Smooth muscle cell (in vitro differentiated cells): ENCODE results near the gene CRYM. TPM values are rescaled to one million over a fixed set of nuclear protein-coding genes. Genes with fewer than 3 reads are reported as not detected.

Source experiments
- DNase-seq: peaks from one replicate; lab custom pipeline; 2025; ENCODE audit not compliant: unreplicated experiment; lab: John Stamatoyannopoulos, UW
- H2AFZ ChIP-seq: fragments of 200-600 bp; sonication (generic); 2 replicates; pipeline ENCODE4 v1.6.0; 2016; ENCODE audit warnings: antibody characterized with exemption, low read depth, mild to moderate bottlenecking
- H3F3A ChIP-seq: fragments of 200-600 bp; sonication (generic); 2 replicates; pipeline ENCODE4 v1.6.0; 2017; ENCODE audit warnings: antibody characterized with exemption, low read depth
- H3K27ac ChIP-seq: fragments of 200-600 bp; sonication (generic); 2 replicates; pipeline ENCODE4 v1.5.1; 2016; ENCODE audit warnings: low read depth, mild to moderate bottlenecking
- H3K27me3 ChIP-seq: fragments of 200-600 bp; sonication (generic); 2 replicates; pipeline ENCODE4 v1.6.1; 2016; ENCODE audit warnings: low read depth, mild to moderate bottlenecking
- H3K36me3 ChIP-seq: fragments of 200-600 bp; sonication (generic); 2 replicates; pipeline ENCODE4 v1.5.1; 2016; ENCODE audit warnings: low read depth
- H3K4me1 ChIP-seq: fragments of 200-600 bp; sonication (generic); 2 replicates; pipeline ENCODE4 v1.5.1; 2016; ENCODE audit warnings: low read depth
- H3K4me2 ChIP-seq: fragments of 200-600 bp; sonication (generic); 2 replicates; pipeline ENCODE4 v1.6.0; 2016; ENCODE audit warnings: mild to moderate bottlenecking
- H3K4me3 ChIP-seq: fragments of 200-600 bp; sonication (generic); 2 replicates; pipeline ENCODE4 v1.5.1; 2016; ENCODE audit warnings: mild to moderate bottlenecking
- H3K79me2 ChIP-seq: fragments of 200-600 bp; sonication (generic); 2 replicates; pipeline ENCODE4 v1.6.0; 2016; ENCODE audit warnings: low read depth, mild to moderate bottlenecking
- H3K9ac ChIP-seq: fragments of 200-600 bp; sonication (generic); 2 replicates; pipeline ENCODE4 v1.6.0; 2016; ENCODE audit warnings: low read depth
- H3K9me3 ChIP-seq: fragments of 200-600 bp; sonication (generic); replicated peaks from 2 replicates; pipeline ENCODE4 v1.5.1; 2016; ENCODE audit warnings: low read depth
- H4K20me1 ChIP-seq: fragments of 200-600 bp; sonication (generic); 2 replicates; pipeline ENCODE4 v1.6.0; 2016; ENCODE audit warnings: low read depth
- whole genome bisulfite sequencing: methylation state at CpG from one replicate; pipeline ENCODE4 v1.1.7; 2016; ENCODE audit warnings: low lambda C conversion rate; 5-methylcytosine and 5-hydroxymethylcytosine counted together
- polyA plus RNA-seq: library from polyadenylated mRNA; unstranded; fragments of >200 nt; fragmentation: Nextera tagmentation; extraction: Ambion mirVana; gene quantifications from 2 replicates; pipeline ENCODE4 v1.2.1, GENCODE V29; 2016
- total RNA-seq: library from RNA; depleted of rRNA; stranded (reverse); fragments of >200 nt; gene quantifications from 2 replicates; pipeline ENCODE4 v1.2.3, GENCODE V29; 2014
- TF ChIP-seq, protein P1 (sequence below): fragments of 200-600 bp; sonication (generic); IDR thresholded peaks from 2 replicates; pipeline ENCODE4 v1.5.1; 2017; ENCODE audit warnings: borderline replicate concordance, mild to moderate bottlenecking, antibody characterized with exemption; ENCODE audit not compliant: insufficient read depth, poor library complexity, severe bottlenecking

CRYM gene
- total and polyA plus RNA-seq, 2 experiments from 2014 or later, result not detected

DNA sequence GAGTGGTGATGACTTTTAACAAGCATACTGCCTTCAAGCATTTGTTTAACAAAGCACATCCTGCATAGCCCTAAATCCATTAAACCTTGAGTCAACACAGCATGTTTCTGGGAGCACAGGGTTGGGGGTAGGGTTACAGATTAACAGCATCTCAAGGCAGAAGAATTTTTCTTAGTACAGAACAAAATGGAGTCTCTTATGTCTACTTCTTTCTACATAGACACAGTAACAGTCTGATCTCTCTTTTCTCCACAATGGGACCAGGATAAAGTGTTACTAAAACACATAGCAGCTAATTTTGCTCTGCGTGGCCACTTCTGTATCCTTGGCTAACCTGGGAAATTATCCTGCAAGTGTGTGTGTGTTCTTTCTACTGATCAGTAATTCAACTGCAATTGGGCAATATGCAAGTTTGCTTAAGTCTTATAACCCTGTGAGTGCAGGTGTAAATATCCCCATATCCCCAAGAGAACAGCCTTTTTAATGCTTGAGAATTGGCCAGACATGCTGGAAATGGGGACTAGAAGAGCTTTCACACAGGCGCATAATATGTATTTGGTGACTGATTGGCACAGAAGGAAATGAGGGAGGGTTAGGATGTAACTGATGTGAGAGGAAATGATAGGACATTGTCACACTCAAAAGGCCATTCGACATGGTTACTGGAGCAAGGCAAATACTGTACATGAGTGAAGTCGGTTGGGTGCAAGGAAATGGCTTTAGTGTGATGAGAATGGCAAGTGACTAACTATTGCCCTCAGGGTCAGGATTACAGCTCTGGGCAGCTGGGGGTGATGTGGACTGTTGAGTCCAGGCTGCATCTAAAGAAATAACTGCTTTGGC lies 55.4 kb downstream of the CRYM start:
- DNase-seq, result no peak
- peaks cover 7% of the 10 kb centered on the region for H3K4me1 ChIP-seq
- no peak overlapping the region for H3K4me3 ChIP-seq
- WGBS, result 61% methylated on average over 4 of the region's 4 CpGs
- no peaks in the 10 kb centered on the region for H4K20me1 ChIP-seq
- H3F3A ChIP-seq, result no peaks in the 10 kb centered on the region
- H3K9ac ChIP-seq, result no peak overlapping the region
- TF ChIP-seq, protein P1, sequence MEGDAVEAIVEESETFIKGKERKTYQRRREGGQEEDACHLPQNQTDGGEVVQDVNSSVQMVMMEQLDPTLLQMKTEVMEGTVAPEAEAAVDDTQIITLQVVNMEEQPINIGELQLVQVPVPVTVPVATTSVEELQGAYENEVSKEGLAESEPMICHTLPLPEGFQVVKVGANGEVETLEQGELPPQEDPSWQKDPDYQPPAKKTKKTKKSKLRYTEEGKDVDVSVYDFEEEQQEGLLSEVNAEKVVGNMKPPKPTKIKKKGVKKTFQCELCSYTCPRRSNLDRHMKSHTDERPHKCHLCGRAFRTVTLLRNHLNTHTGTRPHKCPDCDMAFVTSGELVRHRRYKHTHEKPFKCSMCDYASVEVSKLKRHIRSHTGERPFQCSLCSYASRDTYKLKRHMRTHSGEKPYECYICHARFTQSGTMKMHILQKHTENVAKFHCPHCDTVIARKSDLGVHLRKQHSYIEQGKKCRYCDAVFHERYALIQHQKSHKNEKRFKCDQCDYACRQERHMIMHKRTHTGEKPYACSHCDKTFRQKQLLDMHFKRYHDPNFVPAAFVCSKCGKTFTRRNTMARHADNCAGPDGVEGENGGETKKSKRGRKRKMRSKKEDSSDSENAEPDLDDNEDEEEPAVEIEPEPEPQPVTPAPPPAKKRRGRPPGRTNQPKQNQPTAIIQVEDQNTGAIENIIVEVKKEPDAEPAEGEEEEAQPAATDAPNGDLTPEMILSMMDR, result no peak
- no peak overlapping the region for H3K4me2 ChIP-seq
- peaks cover 25% of the 10 kb centered on the region for H3K27me3 ChIP-seq
- no peaks in the 10 kb centered on the region for H3K36me3 ChIP-seq
- no peak overlapping the region for H3K27ac ChIP-seq
- H3K9me3 ChIP-seq, result no peaks in the 10 kb centered on the region
- H3K79me2 ChIP-seq, result no peaks in the 10 kb centered on the region
- no peak overlapping the region for H2AFZ ChIP-seq

DNA sequence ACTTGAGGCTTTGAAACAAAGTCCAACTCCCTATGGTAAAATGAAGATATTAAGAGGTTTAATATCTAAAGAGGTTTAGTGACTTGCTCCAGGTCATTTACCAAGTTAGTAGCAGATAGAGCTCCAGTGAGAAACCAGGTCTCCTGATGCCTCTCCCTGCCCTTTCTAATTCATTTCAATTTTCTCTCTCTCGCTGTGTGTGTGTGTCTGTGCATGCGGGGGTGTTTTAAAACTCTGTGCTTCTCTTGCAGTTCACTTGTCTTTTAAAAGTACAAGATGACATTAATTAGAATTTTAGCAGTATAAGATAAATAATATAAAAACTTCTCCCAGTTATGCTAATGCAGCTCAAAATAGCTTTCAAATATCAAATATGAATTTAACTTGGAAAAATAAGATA lies 58.5 kb downstream of the CRYM start:
- no peaks in the 10 kb centered on the region for H3F3A ChIP-seq
- H3K27ac ChIP-seq, result no peak overlapping the region
- H3K4me2 ChIP-seq, result no peak overlapping the region
- H3K36me3 ChIP-seq, result no peaks in the 10 kb centered on the region
- no peak overlapping the region for H2AFZ ChIP-seq
- WGBS, result 97% methylated on average over 2 of the region's 2 CpGs
- H4K20me1 ChIP-seq, result no peaks in the 10 kb centered on the region
- TF ChIP-seq, protein P1, result no peak
- H3K4me1 ChIP-seq, result peaks cover 7% of the 10 kb centered on the region
- H3K79me2 ChIP-seq, result no peaks in the 10 kb centered on the region
- H3K4me3 ChIP-seq, result no peak overlapping the region
- peaks cover 18% of the 10 kb centered on the region for H3K27me3 ChIP-seq
- no peaks in the 10 kb centered on the region for H3K9me3 ChIP-seq
- H3K9ac ChIP-seq, result no peak overlapping the region
- no peak for DNase-seq

DNA sequence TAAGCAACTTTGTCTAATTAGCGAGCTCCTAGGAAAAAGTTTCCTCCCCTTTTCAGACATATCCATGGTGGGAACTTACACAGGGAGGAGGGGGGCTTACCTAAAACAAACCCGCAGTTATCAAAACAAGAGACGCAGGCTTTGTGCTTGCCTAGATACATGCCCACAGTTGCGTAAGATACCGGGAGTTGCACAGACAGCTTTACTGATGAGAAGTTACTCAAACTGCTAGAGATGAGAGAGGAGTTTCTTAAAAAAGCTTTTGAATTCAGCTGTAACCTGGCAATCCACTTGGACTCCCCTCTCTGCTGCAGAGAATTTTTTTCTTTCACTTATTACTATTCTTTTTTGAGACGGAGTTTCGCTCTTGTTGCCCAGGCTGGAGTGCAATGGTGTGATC lies 59.9 kb downstream of the CRYM start:
- H3F3A ChIP-seq, result no peaks in the 10 kb centered on the region
- TF ChIP-seq, protein P1, result no peak
- no peak overlapping the region for H3K9ac ChIP-seq
- 84% methylated on average over 7 of the region's 7 CpGs for WGBS
- no peak overlapping the region for H2AFZ ChIP-seq
- no peaks in the 10 kb centered on the region for H3K79me2 ChIP-seq
- H4K20me1 ChIP-seq, result no peaks in the 10 kb centered on the region
- H3K4me1 ChIP-seq, result peaks cover 7% of the 10 kb centered on the region
- H3K4me2 ChIP-seq, result no peak overlapping the region
- peaks cover 12% of the 10 kb centered on the region for H3K27me3 ChIP-seq
- H3K36me3 ChIP-seq, result no peaks in the 10 kb centered on the region
- no peak overlapping the region for H3K27ac ChIP-seq
- no peak overlapping the region for H3K4me3 ChIP-seq
- DNase-seq, result no peak
- no peaks in the 10 kb centered on the region for H3K9me3 ChIP-seq

DNA sequence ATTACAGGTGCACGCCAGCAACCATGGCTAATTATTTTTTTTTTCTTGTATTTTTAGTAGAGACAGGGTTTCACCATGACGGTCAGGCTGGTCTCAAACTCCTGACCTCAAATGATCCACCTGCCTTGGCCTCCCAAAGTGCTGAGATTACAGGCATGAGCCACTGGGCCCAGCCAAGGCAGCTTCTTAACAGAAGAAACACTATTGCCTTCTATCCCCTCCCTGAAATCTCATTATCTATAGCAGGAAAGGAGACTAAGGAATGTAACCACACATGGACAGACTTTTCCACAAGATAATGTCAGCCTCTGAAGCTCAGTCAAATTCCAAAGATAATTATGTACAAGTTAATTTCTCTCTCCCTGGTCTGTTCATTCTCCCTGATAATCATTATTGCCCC lies 61.0 kb downstream of the CRYM start:
- no peaks in the 10 kb centered on the region for H3K9me3 ChIP-seq
- H3K79me2 ChIP-seq, result no peaks in the 10 kb centered on the region
- 89% methylated on average over 2 of the region's 2 CpGs for WGBS
- TF ChIP-seq, protein P1, result no peak
- no peak overlapping the region for H3K4me3 ChIP-seq
- no peaks in the 10 kb centered on the region for H3K36me3 ChIP-seq
- no peaks in the 10 kb centered on the region for H4K20me1 ChIP-seq
- no peaks in the 10 kb centered on the region for H3K4me1 ChIP-seq
- H3K4me2 ChIP-seq, result no peak overlapping the region
- H2AFZ ChIP-seq, result no peak overlapping the region
- peaks cover 12% of the 10 kb centered on the region for H3K27me3 ChIP-seq
- no peaks in the 10 kb centered on the region for H3F3A ChIP-seq
- no peak for DNase-seq
- no peak overlapping the region for H3K27ac ChIP-seq
- H3K9ac ChIP-seq, result no peak overlapping the region
